HG03103 (cell line): ENCODE results near the gene SUPT6H.

ENCODE experiments used
- ATAC-seq: cut with Tn5 transposase; IDR thresholded peaks from one replicate; pipeline ENCODE4 v1.9.1; 2021; ENCODE audit warnings: low read depth; ENCODE audit not compliant: unreplicated experiment

Gene SUPT6H

GRCh38 chr17:28747801-28748750 is 86.1 kb downstream of the SUPT6H start:
- ATAC-seq: no peak

DNA sequence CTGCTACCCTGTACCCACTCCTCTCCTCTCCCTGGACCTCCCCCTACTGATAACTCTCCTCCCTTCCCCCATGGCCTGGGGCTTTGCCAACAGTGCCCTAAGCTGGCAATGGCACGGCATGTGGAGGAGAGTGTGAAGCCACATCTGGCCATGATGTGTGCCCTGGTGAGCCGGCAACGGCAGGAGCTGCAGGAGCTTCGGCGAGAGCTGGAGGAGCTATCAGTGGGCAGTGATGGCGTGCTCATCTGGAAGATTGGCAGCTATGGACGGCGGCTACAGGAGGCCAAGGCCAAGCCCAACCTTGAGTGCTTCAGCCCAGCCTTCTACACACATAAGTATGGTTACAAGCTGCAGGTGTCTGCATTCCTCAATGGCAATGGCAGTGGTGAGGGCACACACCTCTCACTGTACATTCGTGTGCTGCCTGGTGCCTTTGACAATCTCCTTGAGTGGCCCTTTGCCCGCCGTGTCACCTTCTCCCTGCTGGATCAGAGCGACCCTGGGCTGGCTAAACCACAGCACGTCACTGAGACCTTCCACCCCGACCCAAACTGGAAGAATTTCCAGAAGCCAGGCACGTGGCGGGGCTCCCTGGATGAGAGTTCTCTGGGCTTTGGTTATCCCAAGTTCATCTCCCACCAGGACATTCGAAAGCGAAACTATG is 87.0 kb downstream of the SUPT6H start:
- no peak for ATAC-seq

DNA sequence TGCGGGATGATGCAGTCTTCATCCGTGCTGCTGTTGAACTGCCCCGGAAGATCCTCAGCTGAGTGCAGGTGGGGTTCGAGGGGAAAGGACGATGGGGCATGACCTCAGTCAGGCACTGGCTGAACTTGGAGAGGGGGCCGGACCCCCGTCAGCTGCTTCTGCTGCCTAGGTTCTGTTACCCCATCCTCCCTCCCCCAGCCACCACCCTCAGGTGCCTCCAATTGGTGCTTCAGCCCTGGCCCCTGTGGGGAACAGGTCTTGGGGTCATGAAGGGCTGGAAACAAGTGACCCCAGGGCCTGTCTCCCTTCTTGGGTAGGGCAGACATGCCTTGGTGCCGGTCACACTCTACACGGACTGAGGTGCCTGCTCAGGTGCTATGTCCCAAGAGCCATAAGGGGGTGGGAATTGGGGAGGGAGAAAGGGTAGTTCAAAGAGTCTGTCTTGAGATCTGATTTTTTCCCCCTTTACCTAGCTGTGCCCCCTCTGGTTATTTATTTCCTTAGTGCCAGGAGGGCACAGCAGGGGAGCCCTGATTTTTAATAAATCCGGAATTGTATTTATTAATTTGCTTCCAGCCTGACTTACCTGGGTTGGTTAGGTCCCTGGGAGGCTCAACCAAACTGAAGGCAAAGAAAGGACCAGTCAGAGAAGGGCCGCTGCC is 87.6 kb downstream of the SUPT6H start:
- ATAC-seq: no peak

- peak; percentile 62 for ATAC-seq
These were observed 88.4 kb downstream of the SUPT6H start for GRCh38 chr17:28750178-28751047.

- ATAC-seq: no peak
These were observed 89.8 kb downstream of the SUPT6H start for GRCh38 chr17:28751600-28752366.
